Activated T-helper 17 cell treated with anti-CD3 and anti-CD28 coated beads, Interleukin-2, amount 50 U/mL, for 72 hours (primary cell): Measurements from ENCODE around the gene KIF1A. TPM values are rescaled to one million over a fixed set of nuclear protein-coding genes. Genes with fewer than 3 reads are reported as not detected.

ENCODE experiments used
- ATAC-seq: fragments of 150-1000 bp; cut with Tn5 transposase; replicated peaks from 2 replicates; pipeline ENCODE4 v1.10.0; 2021; ENCODE audit warnings: mild to moderate bottlenecking, moderate library complexity
- H3K27ac Mint-ChIP-seq: one replicate; pipeline ENCODE4 v1.8.0; 2022; ENCODE audit warnings: mixed read lengths
- H3K27me3 Mint-ChIP-seq: one replicate; pipeline ENCODE4 v1.8.0; 2022; ENCODE audit warnings: mixed read lengths
- H3K36me3 Mint-ChIP-seq: one replicate; pipeline ENCODE4 v1.8.0; 2022; ENCODE audit warnings: low read depth, mild to moderate bottlenecking, mixed read lengths
- H3K4me1 Mint-ChIP-seq: one replicate; pipeline ENCODE4 v1.8.0; 2022; ENCODE audit warnings: mixed read lengths
- H3K4me3 Mint-ChIP-seq: one replicate; pipeline ENCODE4 v1.8.0; 2022; ENCODE audit warnings: mild to moderate bottlenecking, mixed read lengths
- H3K9me3 Mint-ChIP-seq: one replicate; pipeline ENCODE4 v1.8.0; 2022; ENCODE audit warnings: mixed read lengths
- total RNA-seq, 2 donors: library from RNA; stranded (reverse); gene quantifications; one replicate each; pipeline ENCODE4 v1.2.3, GENCODE V29; 2022

KIF1A gene
- total RNA-seq, 2 donors from 2014 or later = 0.37 to 1.1 TPM

DNA sequence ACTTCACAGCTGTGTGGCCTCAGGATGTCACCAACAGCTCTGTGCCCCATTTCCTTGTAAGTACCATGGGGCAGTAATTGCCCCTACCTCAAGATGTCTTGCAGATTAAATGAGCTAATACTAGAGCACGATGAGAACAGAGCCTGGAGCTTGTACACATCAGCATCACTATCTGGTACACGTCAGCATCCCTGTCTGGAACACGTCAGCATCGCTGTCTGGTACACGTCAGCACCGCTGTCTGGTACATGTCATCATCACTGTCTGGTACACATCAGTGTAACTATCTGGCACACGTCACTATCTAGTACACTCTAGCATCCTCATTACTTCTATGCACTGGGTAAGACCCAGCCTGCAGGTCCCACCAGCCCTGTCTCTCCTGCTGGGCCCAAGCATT is 91.2 kb downstream of the KIF1A start:
- no peaks in the 10 kb centered on the region for H3K36me3 Mint-ChIP-seq
- H3K4me1 Mint-ChIP-seq = no peaks in the 10 kb centered on the region
- H3K9me3 Mint-ChIP-seq = no peaks in the 10 kb centered on the region
- no peak overlapping the region for H3K27ac Mint-ChIP-seq
- no peak overlapping the region for H3K4me3 Mint-ChIP-seq
- H3K27me3 Mint-ChIP-seq = peaks cover 12% of the 10 kb centered on the region
- no peak for ATAC-seq

GRCh38 chr2:240728361-240728760 is 91.7 kb downstream of the KIF1A start:
- Mint-ChIP-seq H3K4me3 (no peak overlapping the region), H3K27me3 (peaks cover 12% of the 10 kb centered on the region)
- ATAC-seq = no peak

DNA sequence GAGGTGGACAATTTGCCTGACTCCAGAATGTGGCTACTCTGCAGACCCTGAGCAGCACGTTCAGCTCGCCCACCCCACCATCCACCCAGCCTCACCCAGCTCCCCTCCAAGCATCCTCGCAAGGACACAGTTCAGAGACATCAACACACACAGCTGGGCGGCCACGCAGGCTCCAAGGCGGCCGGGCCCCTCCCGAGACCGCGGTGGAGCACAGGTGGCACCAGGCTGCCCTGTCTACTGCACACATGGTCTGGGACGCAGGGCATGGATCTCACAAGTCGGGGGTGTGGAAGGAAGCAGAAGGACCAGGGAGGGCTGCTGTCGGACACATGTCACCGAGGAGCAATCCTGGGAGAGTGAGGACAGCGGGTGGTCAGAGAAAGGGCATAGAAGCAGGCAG is 92.1 kb downstream of the KIF1A start:
- ATAC-seq = no peak
- no peak overlapping the region for H3K4me3 Mint-ChIP-seq

More at GRCh38 chr2:240728361-240728760, 91.7 kb downstream of the KIF1A start:
- no peaks in the 10 kb centered on the region for H3K4me1 Mint-ChIP-seq
- no peaks in the 10 kb centered on the region for H3K36me3 Mint-ChIP-seq
- no peak overlapping the region for H3K27ac Mint-ChIP-seq
- no peaks in the 10 kb centered on the region for H3K9me3 Mint-ChIP-seq

GRCh38 chr2:240727439-240727838 is 92.6 kb downstream of the KIF1A start:
- Mint-ChIP-seq H3K9me3 (no peaks in the 10 kb centered on the region), H3K4me3 (no peak overlapping the region), H3K4me1 (no peaks in the 10 kb centered on the region), H3K36me3 (no peaks in the 10 kb centered on the region), H3K27ac (no peak overlapping the region), H3K27me3 (peaks cover 12% of the 10 kb centered on the region)
- ATAC-seq = no peak

More for the DNA sequence above, 92.1 kb downstream of the KIF1A start:
- Mint-ChIP-seq H3K27me3 (peaks cover 12% of the 10 kb centered on the region), H3K36me3 (no peaks in the 10 kb centered on the region), H3K9me3 (no peaks in the 10 kb centered on the region), H3K27ac (no peak overlapping the region), H3K4me1 (no peaks in the 10 kb centered on the region)

DNA sequence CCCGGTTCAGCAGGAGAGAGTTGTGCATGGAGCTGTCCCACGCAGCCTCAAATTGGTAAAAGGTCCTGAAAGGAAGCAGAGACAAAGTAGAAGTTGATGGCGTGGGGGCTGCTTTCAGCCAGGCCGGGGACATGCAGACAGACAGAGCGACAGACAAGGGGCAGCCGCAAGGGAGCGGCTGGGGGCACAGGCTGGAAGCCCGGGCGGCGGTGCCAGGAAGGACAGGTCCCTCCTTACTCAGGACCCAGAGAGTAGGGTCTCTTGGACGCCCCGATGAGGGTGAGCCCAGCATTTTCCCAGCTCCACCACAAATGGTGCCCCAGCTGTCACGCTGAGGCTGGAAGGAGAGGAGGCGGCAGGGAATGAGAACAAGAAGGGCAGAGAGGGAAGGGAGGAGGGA is 93.1 kb downstream of the KIF1A start:
- Mint-ChIP-seq H3K4me3 (no peak overlapping the region), H3K9me3 (no peaks in the 10 kb centered on the region), H3K4me1 (no peaks in the 10 kb centered on the region), H3K36me3 (no peaks in the 10 kb centered on the region), H3K27me3 (peaks cover 12% of the 10 kb centered on the region), H3K27ac (no peak overlapping the region)
- no peak for ATAC-seq

DNA sequence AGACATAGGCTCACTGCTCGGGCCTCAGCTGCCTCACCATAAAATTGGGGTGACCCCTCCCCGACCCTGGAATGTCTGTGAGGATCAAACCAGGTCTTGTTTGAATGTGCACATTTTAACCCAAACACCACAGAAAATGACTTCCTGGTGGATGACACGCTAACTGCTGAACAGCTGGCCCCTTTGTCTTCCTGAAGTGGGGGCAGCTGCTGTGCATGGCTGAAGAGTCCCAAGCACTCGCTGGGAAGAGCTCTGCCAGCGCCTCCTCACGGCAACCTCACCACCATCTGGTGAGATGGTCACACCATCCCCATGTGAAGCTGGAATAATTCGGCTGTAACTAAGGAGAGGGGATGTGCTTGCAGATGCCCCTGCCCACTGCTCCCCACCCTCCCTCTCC is 94.3 kb downstream of the KIF1A start:
- Mint-ChIP-seq H3K36me3 (no peaks in the 10 kb centered on the region), H3K4me3 (no peak overlapping the region), H3K9me3 (no peaks in the 10 kb centered on the region), H3K4me1 (no peaks in the 10 kb centered on the region), H3K27ac (no peak overlapping the region), H3K27me3 (peaks cover 12% of the 10 kb centered on the region)
- no peak for ATAC-seq

DNA sequence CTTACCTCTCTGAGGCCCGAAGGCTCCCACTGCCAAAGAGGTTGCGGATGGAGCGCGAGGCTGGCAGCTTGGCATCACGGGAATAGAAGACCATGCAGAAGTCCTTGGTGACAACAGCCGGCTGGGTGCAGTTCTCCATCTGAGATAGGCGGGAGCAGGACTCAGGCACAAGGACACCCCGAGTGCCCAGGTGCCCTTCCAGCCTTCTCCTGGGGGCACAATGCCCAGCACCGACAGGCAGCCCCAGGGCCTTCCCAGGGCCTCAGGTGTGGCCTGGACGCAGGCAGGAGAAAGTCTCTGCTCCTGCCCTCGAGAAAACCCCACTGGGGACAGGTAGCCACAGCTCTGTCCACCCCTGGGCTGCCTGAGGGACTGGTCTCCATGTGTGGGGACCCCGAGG is 94.8 kb downstream of the KIF1A start:
- H3K4me3 Mint-ChIP-seq = no peak overlapping the region
- no peak overlapping the region for H3K27ac Mint-ChIP-seq
- peaks cover 14% of the 10 kb centered on the region for H3K27me3 Mint-ChIP-seq
- ATAC-seq = no peak
- H3K9me3 Mint-ChIP-seq = no peaks in the 10 kb centered on the region
- no peaks in the 10 kb centered on the region for H3K4me1 Mint-ChIP-seq
- no peaks in the 10 kb centered on the region for H3K36me3 Mint-ChIP-seq

DNA sequence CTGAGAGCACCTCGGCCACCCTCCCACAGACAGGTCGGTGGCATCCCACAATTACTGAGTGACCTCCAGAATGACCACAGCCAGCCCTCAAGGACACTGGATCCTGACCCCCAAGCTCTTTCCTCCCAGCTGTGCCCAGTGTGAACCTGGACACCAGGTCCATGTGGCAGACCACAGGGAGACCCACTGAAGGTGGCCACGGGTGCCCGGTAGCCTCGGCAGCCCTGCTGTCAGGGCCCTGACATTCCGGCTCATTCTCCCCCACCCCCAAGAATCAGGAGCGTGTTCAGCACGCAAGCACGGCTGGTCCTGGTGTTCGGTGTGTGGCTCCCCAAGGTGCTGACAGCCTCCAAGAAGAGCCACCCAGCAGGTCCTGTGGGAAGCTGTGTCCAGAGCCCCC is 95.6 kb downstream of the KIF1A start:
- no peak for ATAC-seq
- Mint-ChIP-seq H3K27ac (no peak overlapping the region), H3K4me1 (no peaks in the 10 kb centered on the region), H3K9me3 (no peaks in the 10 kb centered on the region), H3K36me3 (no peaks in the 10 kb centered on the region), H3K27me3 (peaks cover 14% of the 10 kb centered on the region), H3K4me3 (no peak overlapping the region)

- Mint-ChIP-seq H3K4me3 (no peak overlapping the region), H3K4me1 (no peaks in the 10 kb centered on the region), H3K27ac (no peak overlapping the region), H3K36me3 (no peaks in the 10 kb centered on the region), H3K27me3 (peaks cover 9% of the 10 kb centered on the region), H3K9me3 (no peaks in the 10 kb centered on the region)
- ATAC-seq = no peak
Observed at GRCh38 chr2:240723851-240724250, 96.2 kb downstream of the KIF1A start.

DNA sequence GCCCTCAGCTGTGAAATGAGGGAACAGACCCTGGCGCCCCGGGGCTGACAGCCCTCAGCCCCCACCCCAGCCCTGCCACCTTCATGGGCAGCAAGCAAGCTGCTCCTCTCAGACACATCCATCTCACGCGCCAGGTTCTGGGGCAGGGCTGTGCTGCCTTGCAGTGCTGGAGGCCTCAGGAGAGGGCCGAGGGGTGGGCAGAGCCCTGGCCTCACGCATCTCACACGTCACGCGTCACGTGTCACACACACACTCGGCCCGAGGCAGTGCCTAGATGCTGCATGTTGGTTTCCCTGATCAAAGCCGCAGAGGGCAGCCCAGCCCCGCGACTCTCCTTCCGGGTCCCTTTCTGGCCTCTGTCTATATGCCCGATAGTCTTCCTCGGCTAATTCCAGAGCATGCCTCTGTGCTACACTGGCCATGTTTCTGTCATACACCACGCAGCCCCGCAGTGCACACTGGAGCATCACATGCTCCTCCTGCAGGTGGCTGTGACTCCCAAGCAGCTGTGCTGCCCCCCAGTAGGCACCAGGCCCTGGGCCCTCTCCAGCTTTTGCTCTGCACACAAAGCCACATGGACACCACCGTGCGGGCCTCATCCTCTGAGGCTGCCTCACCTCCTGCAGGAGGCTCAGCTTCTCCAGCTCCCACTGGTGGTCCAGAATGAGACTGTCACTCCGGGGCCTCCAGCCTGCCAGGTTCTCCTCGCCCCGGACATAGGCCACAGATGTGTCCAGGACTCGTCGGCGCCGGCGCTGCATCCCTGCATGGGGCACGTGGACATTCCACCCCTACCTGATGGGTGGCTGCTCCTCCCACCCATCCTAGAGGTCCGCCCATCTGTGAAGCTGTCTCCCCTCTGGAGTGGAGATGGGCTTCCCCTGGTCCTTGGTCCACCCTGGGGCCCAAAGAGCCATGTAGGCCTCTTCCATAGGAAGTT is 97.0 kb downstream of the KIF1A start:
- Mint-ChIP-seq H3K36me3 (no peaks in the 10 kb centered on the region), H3K27me3 (peaks cover 7% of the 10 kb centered on the region), H3K27ac (no peak overlapping the region), H3K4me3 (no peak overlapping the region), H3K9me3 (no peaks in the 10 kb centered on the region), H3K4me1 (no peaks in the 10 kb centered on the region)
- no peak for ATAC-seq

DNA sequence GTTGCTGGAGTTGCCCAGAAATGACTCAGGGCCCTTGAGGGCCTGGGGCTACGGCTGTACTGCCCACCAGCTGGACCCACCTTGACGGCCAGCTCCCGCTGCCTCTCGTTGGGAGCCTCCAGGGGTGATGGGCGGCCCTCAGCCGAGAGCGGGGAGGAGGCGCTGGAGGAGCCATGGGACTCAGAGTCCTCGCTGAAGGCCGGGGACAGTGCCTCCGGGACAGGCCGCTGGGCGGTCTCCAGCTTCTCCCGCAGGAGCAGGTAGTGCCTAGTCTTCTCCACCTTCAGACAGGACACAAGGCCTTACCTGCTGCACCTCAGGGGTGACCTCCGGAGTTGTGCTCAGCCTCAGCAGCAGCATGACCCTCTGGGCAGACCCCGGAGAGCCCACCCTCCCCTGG is 97.6 kb downstream of the KIF1A start:
- H3K4me1 Mint-ChIP-seq = no peaks in the 10 kb centered on the region
- no peak for ATAC-seq
- H3K9me3 Mint-ChIP-seq = no peaks in the 10 kb centered on the region
- H3K27me3 Mint-ChIP-seq = peaks cover 5% of the 10 kb centered on the region
- H3K4me3 Mint-ChIP-seq = no peak overlapping the region
- H3K36me3 Mint-ChIP-seq = no peaks in the 10 kb centered on the region
- H3K27ac Mint-ChIP-seq = no peak overlapping the region

DNA sequence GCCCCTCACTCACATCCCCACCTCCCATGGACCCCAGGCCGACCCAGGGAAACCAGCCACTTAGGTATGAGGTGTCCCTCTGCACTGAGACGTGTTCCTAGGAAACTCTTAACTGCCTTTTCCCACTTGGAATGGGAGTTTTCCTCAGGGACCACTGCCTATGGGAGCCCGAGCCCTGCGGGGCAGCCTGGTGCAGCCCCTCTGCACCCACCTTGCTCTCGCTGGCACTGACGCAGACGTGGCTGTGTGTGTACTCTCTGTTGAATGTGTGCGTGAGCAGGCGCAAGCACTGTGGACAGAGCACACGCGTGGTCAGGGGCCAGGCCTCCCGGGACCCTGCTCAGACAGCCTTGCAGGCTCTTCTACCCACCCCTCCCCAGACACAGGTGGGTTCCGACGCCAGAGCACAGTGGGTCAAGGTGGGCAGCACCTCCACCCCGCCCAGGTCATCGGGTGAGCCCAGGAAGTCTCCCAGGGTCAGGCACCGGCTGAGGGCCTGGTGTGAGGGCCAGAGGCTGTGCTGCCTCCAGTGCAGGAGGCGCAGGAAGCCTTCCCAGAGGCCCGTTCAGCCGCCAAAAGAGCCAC is 98.3 kb downstream of the KIF1A start:
- Mint-ChIP-seq H3K4me1 (no peaks in the 10 kb centered on the region), H3K27ac (no peak overlapping the region), H3K36me3 (no peaks in the 10 kb centered on the region), H3K27me3 (peaks cover 4% of the 10 kb centered on the region), H3K9me3 (no peaks in the 10 kb centered on the region), H3K4me3 (no peak overlapping the region)
- no peak for ATAC-seq

- Mint-ChIP-seq H3K36me3 (no peaks in the 10 kb centered on the region), H3K27me3 (peaks cover 3% of the 10 kb centered on the region), H3K4me3 (no peak overlapping the region), H3K27ac (no peak overlapping the region), H3K9me3 (no peaks in the 10 kb centered on the region), H3K4me1 (no peaks in the 10 kb centered on the region)
- no peak for ATAC-seq
Observed at GRCh38 chr2:240720686-240721595, 99.1 kb downstream of the KIF1A start.

DNA sequence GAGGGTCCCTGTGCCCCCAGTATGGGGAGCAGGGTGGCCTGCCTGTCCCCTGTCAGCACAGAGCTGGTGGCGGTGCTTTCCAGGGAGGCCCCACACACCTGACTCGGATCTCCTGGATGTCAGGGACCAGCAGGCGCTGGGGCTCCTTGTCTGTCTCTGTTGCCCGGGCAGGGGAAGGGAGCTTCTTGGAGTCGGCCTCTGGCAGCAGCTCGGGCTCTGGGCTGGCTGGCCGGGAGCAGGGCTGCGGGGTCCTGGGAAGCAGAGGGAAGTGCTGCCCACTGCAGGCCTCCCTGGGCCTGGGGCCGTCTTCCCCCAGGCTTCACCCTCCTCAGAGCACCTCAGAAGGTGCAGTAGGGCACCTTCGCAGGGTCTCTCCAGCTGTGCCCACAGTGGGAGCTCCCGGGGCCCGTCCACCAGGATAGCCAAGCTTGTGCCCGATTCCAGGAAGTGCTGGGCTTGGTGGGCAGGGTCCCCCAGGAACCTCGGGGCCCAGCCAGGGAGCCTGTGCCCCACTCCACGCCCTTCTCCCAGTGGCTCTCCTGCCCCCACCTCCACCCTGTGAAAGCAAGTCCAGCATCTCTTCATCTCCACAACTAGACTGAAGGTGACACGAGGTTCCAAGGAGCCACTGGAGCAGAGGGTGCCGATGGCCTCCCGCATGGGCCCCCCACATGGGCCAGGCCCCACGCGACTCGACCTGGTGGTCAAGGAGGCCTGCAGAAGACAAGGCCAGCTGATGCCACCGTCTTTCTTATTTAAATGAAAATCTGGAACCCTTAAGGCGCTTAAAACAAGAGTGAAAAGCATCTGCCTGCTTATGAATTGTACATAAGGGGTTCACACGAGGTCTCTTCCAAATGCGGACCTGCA is 100.1 kb downstream of the KIF1A start:
- Mint-ChIP-seq H3K4me3 (no peak overlapping the region), H3K4me1 (no peaks in the 10 kb centered on the region), H3K36me3 (no peaks in the 10 kb centered on the region), H3K9me3 (no peaks in the 10 kb centered on the region), H3K27me3 (peaks cover 3% of the 10 kb centered on the region), H3K27ac (no peak overlapping the region)
- no peak for ATAC-seq
